GM12874 (cell line): ENCODE data around the gene RAPH1.

Experiments
- TF ChIP-seq, protein P1 (sequence below): IDR thresholded peaks from 2 replicates; pipeline ENCODE4 v1.5.1; 2011; ENCODE audit warnings: low read depth, mild to moderate bottlenecking, control low read depth, low read length, moderate library complexity; ENCODE audit not compliant: insufficient read depth

RAPH1 gene

GRCh38 chr2:203535078-203535783, at the start of gene RAPH1:
RAPH1 (minus strand) TSS chr2:203535301; CDS start chr2:203495353, 39,948 bp downstream.
- TF ChIP-seq, protein P1, sequence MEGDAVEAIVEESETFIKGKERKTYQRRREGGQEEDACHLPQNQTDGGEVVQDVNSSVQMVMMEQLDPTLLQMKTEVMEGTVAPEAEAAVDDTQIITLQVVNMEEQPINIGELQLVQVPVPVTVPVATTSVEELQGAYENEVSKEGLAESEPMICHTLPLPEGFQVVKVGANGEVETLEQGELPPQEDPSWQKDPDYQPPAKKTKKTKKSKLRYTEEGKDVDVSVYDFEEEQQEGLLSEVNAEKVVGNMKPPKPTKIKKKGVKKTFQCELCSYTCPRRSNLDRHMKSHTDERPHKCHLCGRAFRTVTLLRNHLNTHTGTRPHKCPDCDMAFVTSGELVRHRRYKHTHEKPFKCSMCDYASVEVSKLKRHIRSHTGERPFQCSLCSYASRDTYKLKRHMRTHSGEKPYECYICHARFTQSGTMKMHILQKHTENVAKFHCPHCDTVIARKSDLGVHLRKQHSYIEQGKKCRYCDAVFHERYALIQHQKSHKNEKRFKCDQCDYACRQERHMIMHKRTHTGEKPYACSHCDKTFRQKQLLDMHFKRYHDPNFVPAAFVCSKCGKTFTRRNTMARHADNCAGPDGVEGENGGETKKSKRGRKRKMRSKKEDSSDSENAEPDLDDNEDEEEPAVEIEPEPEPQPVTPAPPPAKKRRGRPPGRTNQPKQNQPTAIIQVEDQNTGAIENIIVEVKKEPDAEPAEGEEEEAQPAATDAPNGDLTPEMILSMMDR, result no peak

- TF ChIP-seq, protein P1, result no peak
Observed at GRCh38 chr2:203584784-203585183, 49.7 kb upstream of the RAPH1 start.

- TF ChIP-seq, protein P1, result no peak
Observed at GRCh38 chr2:203583701-203584100, 48.6 kb upstream of the RAPH1 start.

DNA sequence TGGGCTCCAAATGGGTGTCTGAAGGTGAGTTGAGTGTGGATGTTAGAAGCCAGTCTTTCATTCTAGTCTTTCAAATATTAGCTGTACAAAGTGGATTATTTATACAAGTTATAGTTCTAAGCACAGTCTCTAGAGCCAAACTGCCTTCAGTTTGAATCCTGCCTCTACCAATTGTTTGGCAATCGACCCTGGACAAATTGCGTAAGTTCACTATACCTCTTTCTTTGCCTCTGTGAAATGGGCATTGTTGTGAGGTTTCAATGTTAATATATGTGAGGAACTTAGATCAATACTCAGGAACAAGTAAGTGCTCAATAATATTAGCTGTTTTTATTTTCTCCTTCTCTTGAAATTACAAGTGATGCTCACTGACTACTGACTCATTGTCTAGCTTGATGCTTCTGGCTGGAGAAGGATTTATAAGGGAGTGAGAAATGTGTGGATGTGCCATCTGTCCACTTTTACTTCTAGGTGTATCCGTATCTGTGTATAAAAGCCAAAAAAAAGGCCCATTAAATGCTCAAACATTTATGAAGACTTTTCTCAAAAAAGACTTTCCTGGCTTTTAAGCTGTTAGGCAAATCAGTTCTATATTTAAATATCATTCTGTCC, 48.1 kb upstream of the RAPH1 start:
- TF ChIP-seq, protein P1, result no peak

DNA sequence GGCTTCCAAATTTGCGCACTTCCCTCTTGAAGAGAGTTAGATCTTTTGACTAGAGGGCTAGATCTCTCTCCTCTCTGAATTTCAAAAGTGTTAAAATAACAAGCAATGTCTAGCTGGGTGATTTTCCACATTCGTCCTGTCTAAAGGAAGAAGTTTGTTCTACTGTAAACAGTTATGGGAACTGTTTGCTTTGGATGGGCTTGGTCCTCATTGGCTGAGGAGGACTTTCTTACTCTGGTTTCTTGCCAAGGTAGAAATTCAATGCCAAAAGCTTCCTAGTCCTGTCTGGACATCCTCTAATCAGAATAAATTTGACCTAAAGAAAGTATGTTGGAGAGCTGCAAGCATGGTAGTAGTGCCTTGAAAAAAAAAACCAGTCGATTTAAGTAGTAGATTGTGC, 47.4 kb upstream of the RAPH1 start:
- TF ChIP-seq, protein P1, result no peak

- TF ChIP-seq, protein P1, result no peak
Observed at GRCh38 chr2:203580844-203581243, 45.7 kb upstream of the RAPH1 start.

- TF ChIP-seq, protein P1, result no peak
Observed at GRCh38 chr2:203579730-203580129, 44.6 kb upstream of the RAPH1 start.
